HFF-Myc (cell line): Measurements from ENCODE around the gene GOLGA6D.
"Not testable (repeated sequence)": the region's sequence is repeated elsewhere in the genome, so short reads cannot be mapped to it uniquely, and the experiment has no call there.

Source experiments
- DNase-seq: peaks from one replicate; pipeline ENCODE4 v3.0.0-alpha.2; 2011; ENCODE audit warnings: low read depth; ENCODE audit errors: extremely low read depth
- H3K4me3 ChIP-seq: replicated peaks from 2 replicates; pipeline ENCODE4 v1.5.1; 2011; ENCODE audit warnings: low read depth, mild to moderate bottlenecking, control low read depth, low read length
- CTCF ChIP-seq: IDR thresholded peaks from 2 replicates; pipeline ENCODE4 v1.5.1; 2012; ENCODE audit warnings: mild to moderate bottlenecking, low read depth, low read length, control low read depth; ENCODE audit errors: missing control alignments

GOLGA6D gene

DNA sequence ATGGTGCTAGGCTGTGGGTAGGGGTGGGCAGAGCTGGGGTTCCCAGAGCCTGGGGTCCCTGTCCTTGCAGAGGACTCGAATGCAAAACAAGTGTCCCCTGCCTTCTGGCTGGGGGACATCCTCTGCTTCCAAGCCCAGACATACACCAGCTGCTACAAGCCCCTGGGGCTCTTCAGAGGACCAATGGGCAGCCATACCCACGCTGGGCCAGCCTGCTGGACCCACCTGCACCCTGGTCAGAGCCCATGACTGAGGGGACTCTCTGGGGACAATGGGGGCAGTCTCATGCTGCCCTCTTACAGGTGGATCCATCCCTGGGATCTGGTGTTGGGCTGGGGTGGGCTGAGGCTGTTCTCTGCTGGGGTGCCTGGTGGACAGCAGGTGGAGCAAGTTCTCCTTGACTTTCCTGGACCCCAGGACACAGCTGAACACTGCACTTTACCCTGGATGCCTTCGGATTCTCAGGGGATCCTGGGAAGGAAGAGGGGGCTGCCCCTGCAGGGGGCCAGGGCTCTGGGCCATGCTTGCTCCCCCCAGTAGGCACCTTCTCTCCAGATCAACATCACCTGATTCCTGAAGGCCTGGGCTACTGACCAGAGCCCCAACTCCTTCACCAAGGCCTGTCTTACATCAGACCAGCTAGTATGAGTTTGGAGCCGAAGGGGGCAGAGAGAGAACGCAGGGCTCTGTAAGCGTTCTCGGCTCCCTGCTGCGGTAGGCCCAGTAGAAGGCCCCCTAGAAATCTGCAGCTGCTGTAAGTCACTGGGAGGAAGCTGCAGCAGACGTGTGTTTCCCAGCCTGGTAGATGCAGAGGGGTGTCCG is 46.1 kb downstream of the GOLGA6D start:
- no peak for DNase-seq
- TF ChIP-seq CTCF: no peak
- H3K4me3 ChIP-seq: no peak overlapping the region

DNA sequence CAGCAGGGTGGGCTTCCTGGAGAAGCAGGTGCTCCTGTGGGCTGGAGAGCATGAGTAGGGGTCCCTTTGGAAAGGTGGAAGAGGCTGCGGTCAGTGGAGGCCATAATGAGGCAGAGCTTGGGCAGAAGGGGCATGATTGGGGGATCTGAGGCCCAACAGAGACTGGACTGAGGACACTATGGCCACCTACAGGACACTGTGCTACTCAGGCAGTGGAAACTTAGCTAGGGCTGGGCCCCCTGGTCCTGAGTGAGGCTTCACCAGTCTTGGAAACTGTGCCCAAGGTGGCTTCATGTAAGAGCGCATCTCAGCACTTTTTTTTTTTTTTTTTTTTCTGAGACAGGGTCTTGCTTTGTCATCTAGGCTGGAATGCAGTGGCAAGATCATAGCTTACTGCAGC is 46.9 kb downstream of the GOLGA6D start:
- no peak for TF ChIP-seq CTCF
- no peak for DNase-seq
- H3K4me3 ChIP-seq: no peak overlapping the region

DNA sequence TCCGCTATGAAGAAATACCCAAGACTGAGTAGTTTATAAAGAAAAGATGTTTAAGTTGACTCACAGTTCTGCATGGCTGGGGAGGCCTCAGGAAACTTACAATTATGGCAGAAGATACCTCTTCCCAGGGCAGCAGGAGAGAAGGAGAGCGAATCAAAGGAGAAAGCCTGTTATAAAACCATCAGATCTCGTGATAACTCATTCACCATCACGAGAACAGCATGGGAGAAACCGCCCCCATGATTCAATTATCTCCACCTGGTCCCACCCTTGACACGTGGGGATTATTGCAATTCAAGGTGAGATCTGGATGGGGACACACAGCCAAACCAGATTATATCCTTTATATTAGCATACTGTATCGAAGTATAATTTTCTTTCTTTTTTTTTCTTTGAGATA is 49.5 kb downstream of the GOLGA6D start:
- H3K4me3 ChIP-seq, DNase-seq: not testable (repeated sequence)

- H3K4me3 ChIP-seq, DNase-seq: not testable (repeated sequence)
These were observed 51.2 kb downstream of the GOLGA6D start for GRCh38 chr15:75333654-75334419.

GRCh38 chr15:75335313-75335704 is 52.7 kb downstream of the GOLGA6D start:
- TF ChIP-seq CTCF: no peak
- peak overlapping the region; percentile 85 for H3K4me3 ChIP-seq
- DNase-seq: no peak

DNA sequence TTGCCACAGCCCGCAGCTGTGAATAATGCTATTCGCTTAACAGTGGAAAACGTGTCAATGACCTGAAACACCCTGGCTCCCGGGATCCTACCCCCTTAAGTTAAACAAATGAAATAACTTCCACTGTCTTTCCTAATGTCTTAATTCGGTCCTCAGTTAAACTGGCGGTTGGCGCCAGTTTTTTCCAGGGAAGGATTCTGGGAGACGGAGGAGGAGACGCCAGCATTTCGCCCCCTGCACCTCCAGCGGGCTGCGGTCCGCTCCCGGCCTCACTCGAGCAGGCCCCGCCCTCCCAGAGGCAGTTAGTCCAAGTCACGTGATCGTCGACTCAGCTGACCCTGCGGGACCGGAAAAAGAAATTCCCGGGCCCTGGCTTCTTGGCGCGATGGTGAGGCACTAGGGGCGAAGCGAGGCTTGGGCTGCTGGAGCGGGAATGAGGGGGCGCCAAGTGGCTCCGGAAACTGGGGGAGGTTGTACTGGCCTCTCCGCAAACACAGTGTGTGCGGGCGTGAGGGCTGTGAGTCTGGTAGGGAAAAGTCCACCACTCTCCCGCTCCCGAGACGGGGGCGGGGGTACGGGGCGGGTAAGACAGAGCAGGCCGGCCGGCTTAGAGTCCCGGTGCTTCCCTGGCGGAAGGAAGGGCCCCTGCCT is 53.2 kb downstream of the GOLGA6D start, which contains the start of gene COMMD4:
Gene COMMD4 (plus strand): TSS at position 359 of the 651 bp plus-strand sequence. CDS start 27 bp downstream, at position 386.
- TF ChIP-seq CTCF: no peak
- peak within 1 kb of the TSS; percentile 85 for H3K4me3 ChIP-seq
- DNase-seq: peak; percentile 78

GRCh38 chr15:75338661-75339240 is 56.1 kb downstream of the GOLGA6D start:
- DNase-seq: no peak
- no peak overlapping the region for H3K4me3 ChIP-seq
- no peak for TF ChIP-seq CTCF
